Vagina (tissue), 2 donors: ENCODE measurements around the gene SURF4. TPM values are rescaled to one million over a fixed set of nuclear protein-coding genes. Genes with fewer than 3 reads are reported as not detected.

Experiments
- DNase-seq, 2 donors: peaks; one replicate each; pipeline ENCODE4 v3.0.0-alpha.2; 2017; ENCODE audit errors: extremely low spot score in 2 of 2
- H3K27ac ChIP-seq: fragments of 200-600 bp; sonication (generic); one replicate; pipeline ENCODE4 v1.5.1; 2019
- H3K27me3 ChIP-seq: fragments of 200-600 bp; sonication (generic); one replicate; pipeline ENCODE4 v1.5.1; 2019
- H3K36me3 ChIP-seq, 2 donors: fragments of 200-600 bp; sonication (generic); one replicate each; pipeline ENCODE4 v1.5.1; 2017 to 2019
- H3K4me1 ChIP-seq: fragments of 200-600 bp; sonication (generic); one replicate; pipeline ENCODE4 v1.5.1; 2019
- H3K4me3 ChIP-seq, 2 donors: fragments of 200-600 bp; sonication (generic); 1 replicate in 1 of 2; 2 replicates in 1 of 2; pipeline ENCODE4 v1.5.1; 2016 to 2019
- H3K9me3 ChIP-seq: fragments of 200-600 bp; sonication (generic); one replicate; pipeline ENCODE4 v1.5.1; 2019
- POLR2A ChIP-seq, 2 donors: fragments of 450-650 bp; IDR thresholded peaks; one replicate each; pipeline ENCODE4 v1.6.1; 2017; ENCODE audit warnings: antibody characterized with exemption in 2 of 2, mild to moderate bottlenecking in 2 of 2, moderate library complexity in 2 of 2
- POLR2AphosphoS5 ChIP-seq, 2 donors: sonication (generic); formaldehyde crosslinking; IDR thresholded peaks; one replicate each; pipeline ENCODE4 v1.9.0; 2017; ENCODE audit warnings: antibody characterized with exemption in 2 of 2, mild to moderate bottlenecking in 2 of 2, low read depth in 1 of 2; ENCODE audit not compliant: insufficient read depth in 1 of 2
- intact Hi-C: fragments of 100-400 bp; cut with DNase I; formaldehyde crosslinking; loops from one replicate; pipeline ENCODE4 v1.15.1; 2023
- total RNA-seq: library from RNA; depleted of rRNA; stranded (reverse); fragments of >200 nt; gene quantifications from one replicate; pipeline ENCODE4 v1.2.3, GENCODE V29; 2016
- TF ChIP-seq, protein P1 (sequence below), 3 experiments: fragments of 450-650 bp in 2 of 3; fragments of 200-600 bp in 1 of 3; sonication (generic) in 1 of 3; IDR thresholded peaks; one replicate each; pipeline ENCODE4 v1.5.1; 2017 to 2019; ENCODE audit warnings: antibody characterized with exemption in 3 of 3, mild to moderate bottlenecking in 2 of 3, moderate library complexity in 2 of 3

SURF4 gene
- total RNA-seq, 1 donor from 2014 or later: 112 TPM

DNA sequence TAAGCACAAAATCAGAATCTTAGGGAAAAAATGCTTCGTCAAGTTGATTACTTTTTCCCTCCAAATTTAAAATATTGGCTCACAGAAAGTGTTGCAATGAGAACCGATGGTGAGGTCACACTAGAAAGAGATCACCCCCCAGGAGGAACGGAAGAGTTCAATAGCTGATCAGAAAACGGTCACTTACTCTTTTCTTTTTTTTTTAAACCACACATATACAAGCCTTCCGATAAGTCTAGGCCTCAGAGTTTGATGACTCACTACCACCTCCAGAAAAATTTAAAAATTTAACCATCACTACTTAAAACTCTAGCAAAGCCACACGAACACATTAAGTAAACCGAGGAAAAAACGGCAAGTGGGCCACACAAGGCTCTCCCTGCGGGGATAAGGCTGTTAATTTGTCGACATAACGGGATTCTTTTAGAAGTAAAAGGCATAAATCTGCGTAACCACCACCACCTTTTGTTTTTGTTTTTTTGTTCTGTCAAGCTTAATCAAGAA is 1.2 kb downstream of the SURF4 start:
- Histone ChIP-seq H3K9me3 (no peaks in the 10 kb centered on the region), H3K4me1 (peaks cover 68% of the 10 kb centered on the region), H3K27me3 (no peaks in the 10 kb centered on the region), H3K36me3 (no peaks in the 10 kb centered on the region), H3K4me3 (peak overlapping the region; percentile 91 to 92), H3K27ac (peak overlapping the region; percentile 86)
- intact Hi-C loops: loop anchor here (10.0 kb wide), 1 partner anchor 1770 kb away; no protein-coding TSS in a partner anchor
- DNase-seq: no peak
- TF ChIP-seq, protein P1, sequence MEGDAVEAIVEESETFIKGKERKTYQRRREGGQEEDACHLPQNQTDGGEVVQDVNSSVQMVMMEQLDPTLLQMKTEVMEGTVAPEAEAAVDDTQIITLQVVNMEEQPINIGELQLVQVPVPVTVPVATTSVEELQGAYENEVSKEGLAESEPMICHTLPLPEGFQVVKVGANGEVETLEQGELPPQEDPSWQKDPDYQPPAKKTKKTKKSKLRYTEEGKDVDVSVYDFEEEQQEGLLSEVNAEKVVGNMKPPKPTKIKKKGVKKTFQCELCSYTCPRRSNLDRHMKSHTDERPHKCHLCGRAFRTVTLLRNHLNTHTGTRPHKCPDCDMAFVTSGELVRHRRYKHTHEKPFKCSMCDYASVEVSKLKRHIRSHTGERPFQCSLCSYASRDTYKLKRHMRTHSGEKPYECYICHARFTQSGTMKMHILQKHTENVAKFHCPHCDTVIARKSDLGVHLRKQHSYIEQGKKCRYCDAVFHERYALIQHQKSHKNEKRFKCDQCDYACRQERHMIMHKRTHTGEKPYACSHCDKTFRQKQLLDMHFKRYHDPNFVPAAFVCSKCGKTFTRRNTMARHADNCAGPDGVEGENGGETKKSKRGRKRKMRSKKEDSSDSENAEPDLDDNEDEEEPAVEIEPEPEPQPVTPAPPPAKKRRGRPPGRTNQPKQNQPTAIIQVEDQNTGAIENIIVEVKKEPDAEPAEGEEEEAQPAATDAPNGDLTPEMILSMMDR (IDR thresholded peaks at IDR 0.05): no peak
- TF ChIP-seq POLR2A (IDR thresholded peaks at IDR 0.05) (no peak), POLR2AphosphoS5 (IDR thresholded peaks at IDR 0.05; ENCODE audit: insufficient read depth in 1 of 2, low read depth in 1 of 2) (no peak)

DNA sequence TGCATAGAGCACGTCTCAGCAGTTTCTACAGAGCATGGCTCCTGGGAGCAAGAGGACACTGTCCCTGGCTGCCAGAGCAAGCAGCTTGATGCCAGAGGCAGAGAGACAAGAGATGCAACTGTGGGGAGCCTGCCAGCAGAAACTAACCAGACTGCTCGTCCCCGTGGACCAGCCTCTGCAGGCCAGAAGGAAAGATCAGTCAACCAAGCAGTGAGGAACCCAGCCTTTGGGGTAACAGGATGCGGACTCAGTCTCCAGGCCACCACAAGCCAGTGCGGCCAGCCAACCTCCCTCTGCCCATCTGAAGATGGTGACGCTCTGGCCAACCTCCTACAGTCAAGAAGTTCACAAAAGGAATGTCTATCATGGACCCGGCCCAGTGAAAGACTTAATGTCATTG is 3.7 kb downstream of the SURF4 start:
- peak overlapping the region in 1 of 2 donors; percentile 10 for H3K4me3 ChIP-seq
- intact Hi-C loops: loop anchor here (10.0 kb wide), 1 partner anchor 1767 kb away; no protein-coding TSS in a partner anchor
- peak overlapping the region; percentile 2 for H3K27ac ChIP-seq
- DNase-seq: no peak
- peaks cover 0 to under 1% of the 10 kb centered on the region in 2 donors for H3K36me3 ChIP-seq
- H3K27me3 ChIP-seq: no peaks in the 10 kb centered on the region
- no peaks in the 10 kb centered on the region for H3K9me3 ChIP-seq
- H3K4me1 ChIP-seq: peaks cover 89% of the 10 kb centered on the region
- TF ChIP-seq POLR2AphosphoS5 (IDR thresholded peaks at IDR 0.05; ENCODE audit: insufficient read depth in 1 of 2, low read depth in 1 of 2) (no peak), POLR2A (IDR thresholded peaks at IDR 0.05) (no peak)
- TF ChIP-seq, protein P1 (IDR thresholded peaks at IDR 0.05): no peak

GRCh38 chr9:133371261-133371711 is 4.6 kb downstream of the SURF4 start:
- H3K27ac ChIP-seq: peak overlapping the region; percentile 2
- H3K4me3 ChIP-seq: peak overlapping the region in 1 of 2 donors; percentile 0
- no peaks in the 10 kb centered on the region for H3K9me3 ChIP-seq
- peaks cover 0 to 10% of the 10 kb centered on the region in 2 donors for H3K36me3 ChIP-seq
- H3K27me3 ChIP-seq: no peaks in the 10 kb centered on the region
- intact Hi-C loops: loop anchor here (10.0 kb wide), 1 partner anchor 1766 kb away; no protein-coding TSS in a partner anchor
- DNase-seq: no peak
- TF ChIP-seq, protein P1 (IDR thresholded peaks at IDR 0.05): no peak
- TF ChIP-seq POLR2A (IDR thresholded peaks at IDR 0.05): no peak
- TF ChIP-seq POLR2AphosphoS5 (IDR thresholded peaks at IDR 0.05; ENCODE audit: insufficient read depth in 1 of 2, low read depth in 1 of 2): no peak
- peaks cover 81% of the 10 kb centered on the region for H3K4me1 ChIP-seq

DNA sequence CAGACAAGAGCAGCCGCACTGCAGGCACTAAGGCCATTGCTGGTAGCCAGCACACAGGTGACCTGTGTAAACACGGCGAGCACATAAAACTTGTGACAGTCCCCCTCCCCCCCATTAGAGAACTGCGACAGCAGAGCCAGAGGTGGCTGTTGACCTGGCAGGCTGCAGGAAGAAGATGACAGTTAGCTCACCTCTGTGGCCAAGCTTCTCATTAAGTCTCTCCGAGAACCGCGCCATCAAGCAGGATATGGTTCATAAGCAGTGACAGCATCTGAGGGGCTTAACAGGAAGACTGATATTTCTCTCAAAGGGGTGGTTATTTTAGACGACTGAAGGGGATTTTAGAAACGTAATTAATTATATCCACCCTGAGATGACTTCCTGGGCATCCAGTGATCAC is 5.2 kb downstream of the SURF4 start:
- DNase-seq: no peak
- Histone ChIP-seq H3K4me1 (peaks cover 83% of the 10 kb centered on the region), H3K27me3 (no peaks in the 10 kb centered on the region), H3K4me3 (no peak overlapping the region), H3K9me3 (no peaks in the 10 kb centered on the region), H3K36me3 (peaks cover 5 to 16% of the 10 kb centered on the region in 2 donors), H3K27ac (no peak overlapping the region)
- no peak for TF ChIP-seq POLR2A (IDR thresholded peaks at IDR 0.05)
- no peak for TF ChIP-seq POLR2AphosphoS5 (IDR thresholded peaks at IDR 0.05; ENCODE audit: insufficient read depth in 1 of 2, low read depth in 1 of 2)
- TF ChIP-seq, protein P1 (IDR thresholded peaks at IDR 0.05): no peak
- intact Hi-C loops: loop anchor here (10.0 kb wide), 1 partner anchor 1766 kb away; no protein-coding TSS in a partner anchor

DNA sequence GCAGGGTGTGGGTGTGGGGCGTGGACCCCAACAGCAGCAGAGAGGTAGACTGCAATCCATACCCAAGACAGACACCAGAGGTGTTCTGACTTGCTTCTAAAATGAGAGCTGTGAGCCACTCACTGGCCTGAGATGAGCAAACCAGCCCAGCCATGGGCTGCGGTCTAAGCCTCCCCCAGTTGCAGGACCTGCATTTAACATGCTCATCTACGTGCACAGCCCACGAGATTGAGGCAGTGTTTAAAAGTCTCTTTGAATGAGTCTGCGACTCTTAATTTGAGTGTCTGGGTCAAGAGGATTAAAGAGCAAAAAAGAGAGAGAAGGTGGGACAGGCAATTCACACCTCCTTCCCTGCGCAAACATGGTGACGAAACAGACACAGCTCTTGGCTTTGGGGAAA is 5.9 kb downstream of the SURF4 start:
- intact Hi-C loops: loop anchor here (10.0 kb wide), 1 partner anchor 1765 kb away; no protein-coding TSS in a partner anchor
- H3K9me3 ChIP-seq: no peaks in the 10 kb centered on the region
- DNase-seq: no peak
- peaks cover 6 to 23% of the 10 kb centered on the region in 2 donors for H3K36me3 ChIP-seq
- peaks cover 87% of the 10 kb centered on the region for H3K4me1 ChIP-seq
- H3K27ac ChIP-seq: no peak overlapping the region
- H3K4me3 ChIP-seq: no peak overlapping the region
- H3K27me3 ChIP-seq: no peaks in the 10 kb centered on the region
- TF ChIP-seq, protein P1 (IDR thresholded peaks at IDR 0.05): no peak
- TF ChIP-seq POLR2AphosphoS5 (IDR thresholded peaks at IDR 0.05; ENCODE audit: insufficient read depth in 1 of 2, low read depth in 1 of 2) (no peak), POLR2A (IDR thresholded peaks at IDR 0.05) (no peak)
